GM21717 (cell line): Measurements from ENCODE around the gene SBSN.
A peak's percentile ranks its signal among the peaks of the same experiment; 100 is the strongest.

ENCODE experiments used
- ATAC-seq: cut with Tn5 transposase; IDR thresholded peaks from one replicate; pipeline ENCODE4 v1.9.1; 2021; ENCODE audit warnings: mild to moderate bottlenecking, moderate library complexity; ENCODE audit not compliant: unreplicated experiment

SBSN gene

GRCh38 chr19:35555301-35556005, 27.3 kb upstream of the SBSN start:
- ATAC-seq, result no peak

GRCh38 chr19:35554076-35554475, 26.0 kb upstream of the SBSN start:
- no peak for ATAC-seq

GRCh38 chr19:35553385-35554000, 25.4 kb upstream of the SBSN start:
- ATAC-seq, result no peak

- ATAC-seq, result no peak
These were observed 24.6 kb upstream of the SBSN start for GRCh38 chr19:35552534-35553384.

GRCh38 chr19:35551091-35551810, 23.1 kb upstream of the SBSN start:
- no peak for ATAC-seq

GRCh38 chr19:35549879-35550523, 21.9 kb upstream of the SBSN start:
- no peak for ATAC-seq

- ATAC-seq, result no peak
These were observed 21.2 kb upstream of the SBSN start for GRCh38 chr19:35549174-35549788.

GRCh38 chr19:35546532-35546931, 18.4 kb upstream of the SBSN start:
- ATAC-seq, result no peak

- peak; percentile 36 for ATAC-seq
These were observed 17.8 kb upstream of the SBSN start for GRCh38 chr19:35545855-35546381.

GRCh38 chr19:35545001-35545854, 17.1 kb upstream of the SBSN start, which contains the start of gene TMEM147:
Gene TMEM147 (plus strand): TSS chr19:35545626. CDS start chr19:35545740, 114 bp downstream.
- peak; percentile 72 for ATAC-seq

- no peak for ATAC-seq
These were observed 16.1 kb upstream of the SBSN start for GRCh38 chr19:35544110-35544802.

- ATAC-seq, result no peak
These were observed 15.4 kb upstream of the SBSN start for GRCh38 chr19:35543280-35544109.

- no peak for ATAC-seq
These were observed 14.1 kb upstream of the SBSN start for GRCh38 chr19:35542209-35542608.

- no peak for ATAC-seq
These were observed 12.3 kb upstream of the SBSN start for GRCh38 chr19:35540356-35540927.

GRCh38 chr19:35539850-35540249, 11.7 kb upstream of the SBSN start:
- ATAC-seq, result no peak

GRCh38 chr19:35539314-35539713, 11.2 kb upstream of the SBSN start:
- no peak for ATAC-seq
